ENCODE measurements around the gene NUP188.
"Not testable (repeated sequence)": the region's sequence is repeated elsewhere in the genome, so short reads cannot be mapped to it uniquely, and the experiment has no call there.

Gene NUP188

GRCh38 chr9:128917151-128917849, 30.2 kb upstream of the NUP188 start:
- no peak for DNase-seq

GRCh38 chr9:128918921-128919320, 28.6 kb upstream of the NUP188 start:
- no peak for DNase-seq

- DNase-seq, result no peak
Observed at GRCh38 chr9:128919402-128920089, 28.0 kb upstream of the NUP188 start.

- no peak for DNase-seq
Observed at GRCh38 chr9:128920381-128921058, 27.0 kb upstream of the NUP188 start, which contains the start of gene PHYHD1. Gene PHYHD1, plus strand, starts transcription at chr9:128920982. Its CDS starts 1,342 bp downstream, at chr9:128922324.

- no peak for DNase-seq
Observed at GRCh38 chr9:128921881-128922763, 25.4 kb upstream of the NUP188 start.

GRCh38 chr9:128923493-128923883, 24.0 kb upstream of the NUP188 start:
- DNase-seq, result no peak

GRCh38 chr9:128927731-128928411, 19.6 kb upstream of the NUP188 start:
- DNase-seq, result peak; percentile 46

- DNase-seq, result no peak
Observed at GRCh38 chr9:128928624-128929023, 18.9 kb upstream of the NUP188 start.

GRCh38 chr9:128929560-128929959, 17.9 kb upstream of the NUP188 start:
- no peak for DNase-seq

- DNase-seq, result no peak
Observed at GRCh38 chr9:128933731-128934130, 13.8 kb upstream of the NUP188 start.

GRCh38 chr9:128936171-128936865, 11.2 kb upstream of the NUP188 start:
- DNase-seq, result no peak

- DNase-seq, result no peak
Observed at GRCh38 chr9:128937310-128938165, 10.0 kb upstream of the NUP188 start.

- no peak for DNase-seq
Observed at GRCh38 chr9:128940271-128940921, 7.1 kb upstream of the NUP188 start.

GRCh38 chr9:128940946-128941755, 6.3 kb upstream of the NUP188 start:
- no peak for DNase-seq

- no peak for DNase-seq
Observed at GRCh38 chr9:128943832-128944620, 3.5 kb upstream of the NUP188 start.

- not testable (repeated sequence) for DNase-seq
Observed at GRCh38 chr9:128944966-128945365, 2.5 kb upstream of the NUP188 start.

GRCh38 chr9:128945798-128946501, 1.5 kb upstream of the NUP188 start:
- DNase-seq, result no peak
